GM12878 (cell line): Measurements from ENCODE around the gene WDR38. TPM values are rescaled to one million over a fixed set of nuclear protein-coding genes. Genes with fewer than 3 reads are reported as not detected.

Experiments
- ATAC-seq: fragments of 200-7000 bp; cut with Tn5 transposase; 3 replicates; pipeline ENCODE4 v1.9.1; 2020; ENCODE audit warnings: mild to moderate bottlenecking, moderate library complexity
- BruUV-seq: library from RNA; stranded (reverse); fragments of 400-500 nt; replicated peaks from 2 replicates; lab custom pipeline; 2021; lab: Mats Ljungman, UMichigan
- CTCF ChIA-PET: fragments of 300-600 bp; sonication (Branson Sonifier 250); formaldehyde crosslinking; extraction: SDS; loops from one replicate; lab custom pipeline; 2021; ENCODE audit warnings: inconsistent platforms; lab: Yijun Ruan, JAX
- POLR2A ChIA-PET: fragments of 350-600 bp; formaldehyde crosslinking; extraction: SDS; loops from one replicate; lab custom pipeline; 2021; ENCODE audit warnings: inconsistent platforms; lab: Charles Lee
- RAD21 ChIA-PET: fragments of 300-600 bp; sonication (Branson Sonifier 250); formaldehyde crosslinking; loops from one replicate; lab custom pipeline; 2023; ENCODE audit warnings: antibody characterized with exemption; ENCODE audit not compliant: unreplicated experiment; lab: Charles Lee
- SMC1A ChIA-PET: fragments of 300-600 bp; sonication (Branson Sonifier 250); formaldehyde crosslinking; loops from one replicate; lab custom pipeline; 2023; ENCODE audit not compliant: unreplicated experiment, uncharacterized antibody; lab: Charles Lee
- DNase-seq: peaks from one replicate; pipeline ENCODE4 v3.0.0-alpha.2; 2011; ENCODE audit warnings: low read depth, low spot score
- FAIRE-seq: peaks from 3 replicates; lab custom pipeline; 2011; peaks lifted over from hg19 to GRCh38; lab: Jason Lieb, UNC
- H2AFZ ChIP-seq: 2 replicates; pipeline ENCODE4 v1.6.0; 2011; ENCODE audit warnings: low read depth, low read length, control low read depth; ENCODE audit not compliant: control insufficient read depth
- H3K27ac ChIP-seq: 2 replicates; pipeline ENCODE4 v1.5.1; 2011; ENCODE audit warnings: control low read depth; ENCODE audit not compliant: control insufficient read depth, insufficient read depth
- H3K27me3 ChIP-seq, 2 experiments: replicated peaks in 1 of 2; 2 replicates each; pipeline versions ENCODE4 v1.6.0 to v1.6.1; 2011; ENCODE audit warnings: low read length in 1 of 2; ENCODE audit not compliant: control insufficient read depth in 2 of 2, insufficient read depth in 2 of 2
- H3K36me3 ChIP-seq, 2 experiments: 2 replicates each; pipeline ENCODE4 v1.5.1; 2011; ENCODE audit warnings: low read length in 1 of 2; ENCODE audit not compliant: control insufficient read depth in 2 of 2, insufficient read depth in 2 of 2
- H3K4me1 ChIP-seq: 2 replicates; pipeline ENCODE4 v1.6.1; 2011; ENCODE audit warnings: mild to moderate bottlenecking, low read length, moderate library complexity, mixed read lengths; ENCODE audit not compliant: control insufficient read depth, insufficient read depth
- H3K4me2 ChIP-seq: 2 replicates; pipeline ENCODE4 v1.6.0; 2011; ENCODE audit warnings: control low read depth; ENCODE audit not compliant: control insufficient read depth, insufficient read depth
- H3K4me3 ChIP-seq: fragments of 200-600 bp; sonication (generic); 2 replicates; pipeline ENCODE4 v1.5.1; 2016
- H3K79me2 ChIP-seq: 2 replicates; pipeline ENCODE4 v1.6.0; 2011; ENCODE audit warnings: low read length; ENCODE audit not compliant: control insufficient read depth, insufficient read depth
- H3K9ac ChIP-seq: 2 replicates; pipeline ENCODE4 v1.8.0; 2011; ENCODE audit warnings: low read length, control low read depth, mixed read lengths; ENCODE audit not compliant: control insufficient read depth, insufficient read depth
- H3K9me3 ChIP-seq: replicated peaks from 3 replicates; pipeline ENCODE4 v1.5.1; 2011; ENCODE audit warnings: mild to moderate bottlenecking, low read length; ENCODE audit not compliant: control insufficient read depth, insufficient read depth
- H4K20me1 ChIP-seq: 2 replicates; pipeline ENCODE4 v1.6.0; 2011; ENCODE audit not compliant: control insufficient read depth, insufficient read depth
- CTCF ChIP-seq, 3 experiments: IDR thresholded peaks in 2 of 3; conservative IDR thresholded peaks in 1 of 3; 2 replicates each; pipeline ENCODE4 v1.5.1; 2011; ENCODE audit warnings: low read depth in 3 of 3, low read length in 3 of 3, mild to moderate bottlenecking in 3 of 3, control low read depth in 2 of 3, moderate library complexity in 2 of 3, inconsistent platforms in 1 of 3, mixed read lengths in 1 of 3; ENCODE audit not compliant: control insufficient read depth in 2 of 3, insufficient read depth in 1 of 3; ENCODE audit errors: extremely low read depth in 1 of 3
- GATAD2B ChIP-seq: fragments of 450-650 bp; conservative IDR thresholded peaks from 2 replicates; pipeline ENCODE4 v1.6.1; 2017; ENCODE audit warnings: low read depth, mild to moderate bottlenecking, moderate library complexity
- IKZF1 ChIP-seq: fragments of 450-650 bp; conservative IDR thresholded peaks from 2 replicates; pipeline ENCODE4 v1.6.1; 2017; ENCODE audit warnings: antibody characterized with exemption, mild to moderate bottlenecking
- NFYA ChIP-seq: IDR thresholded peaks from 2 replicates; pipeline ENCODE4 v1.6.1; 2011; ENCODE audit warnings: low read depth, mild to moderate bottlenecking, low read length, improper control_type of control experiment, borderline replicate concordance
- WGBS: methylation state at CpG from one replicate; pipeline ENCODE4 v1.1.6; 2016; ENCODE audit warnings: low lambda C conversion rate; ENCODE audit not compliant: insufficient replicate concordance, insufficient coverage; ENCODE audit errors: missing lambda C conversion rate; 5-methylcytosine and 5-hydroxymethylcytosine counted together
- in situ Hi-C: fragments of 300-500 bp; cut with MboI; formaldehyde crosslinking; loops from 9 replicates; pipeline ENCODE4 v1.14.3; 2018; ENCODE audit warnings: mixed read lengths
- intact Hi-C: fragments of 100-400 bp; cut with micrococcal nuclease; formaldehyde crosslinking; loops from one replicate; pipeline ENCODE4 v1.14.2; 2022; ENCODE audit not compliant: unreplicated experiment
- polyA plus RNA-seq, 11 experiments: library from polyadenylated mRNA; depleted of rRNA in 4 of 11; unstranded in 6 of 11; stranded (reverse) in 5 of 11; fragments of >200 nt; fragmentation: Nextera tagmentation in 4 of 11; fragmentation: Illumina TruSeq in 1 of 11; extraction: Ambion mirVana in 4 of 11; extraction: Trizol in 1 of 11; gene quantifications; 1 replicate in 1 of 11; 2 replicates in 10 of 11; pipeline versions ENCODE4 v1.2.1 to v1.2.3, GENCODE V29; 2011 to 2016; ENCODE audit warnings: inconsistent platforms in 2 of 11, missing spikeins in 2 of 11, low read depth in 1 of 11
- total RNA-seq, 4 experiments: library from RNA; depleted of rRNA in 3 of 4; stranded (reverse); fragments of >200 nt in 3 of 4; fragmentation: Illumina TruSeq in 1 of 4; extraction: Trizol in 1 of 4; gene quantifications; 2 replicates each; pipeline versions ENCODE4 v1.2.1 to v1.2.3, GENCODE V29; 2013 to 2021

Gene WDR38
- total and polyA plus RNA-seq, 10 of the 15 experiments (the other 5 are each of a cell fraction or from before 2014, with no cell fraction given) = not detected

GRCh38 chr9:124839612-124840299 is 13.5 kb upstream of the WDR38 start:
- H3K4me3 ChIP-seq = no peak overlapping the region
- H3K27me3 ChIP-seq = no peaks in the 10 kb centered on the region
- CTCF ChIA-PET = interaction anchor here (0.7 to 26.5 kb wide), 15 partner anchors 9 to 222 kb away, joined by 3 to 575 read pairs (median 4); partner anchors contain the start of genes NR6A1, OLFML2A and WDR38
- SMC1A ChIA-PET = interaction anchor here (1.2 kb wide), 1 partner anchor 13 kb away, joined by 5 read pairs; the partner anchor contains the start of gene WDR38
- BruUV-seq = no TSS peak
- WGBS = 57% methylated on average over 12 of the region's 12 CpGs
- H3K9ac ChIP-seq = no peak overlapping the region
- no peak overlapping the region for H3K4me2 ChIP-seq
- H3K9me3 ChIP-seq = no peaks in the 10 kb centered on the region
- H3K27ac ChIP-seq = no peak overlapping the region
- H3K79me2 ChIP-seq = no peaks in the 10 kb centered on the region
- peak; percentile 7 for FAIRE-seq
- no peaks in the 10 kb centered on the region for H4K20me1 ChIP-seq
- RAD21 ChIA-PET = interaction anchor here (0.7 to 1.8 kb wide), 3 partner anchors 11 to 66 kb away, joined by 3 to 5 read pairs (median 3); partner anchors contain the start of gene WDR38
- no peak for TF ChIP-seq GATAD2B
- TF ChIP-seq IKZF1 = no peak
- peak in 2 of 3 experiments; percentile 35 to 51; a peak in 5 of 6 replicates for TF ChIP-seq CTCF (IDR thresholded peaks at IDR 0.05 in 2 of 3, conservative IDR thresholded peaks at IDR 0.05 in 1 of 3; ENCODE audit: control insufficient read depth in 2 of 3, extremely low read depth in 1 of 3, insufficient read depth in 1 of 3, low read depth in 3 of 3, low read length in 3 of 3)
- no peak for TF ChIP-seq NFYA
- POLR2A ChIA-PET = interaction anchor here (0.9 kb wide), 1 partner anchor 302 kb away, joined by 6 read pairs; no protein-coding TSS in a partner anchor
- intact Hi-C loops (no loop called here), in situ Hi-C loops (no loop called here)
- DNase-seq = no peak
- H3K36me3 ChIP-seq = no peaks in the 10 kb centered on the region
- H3K4me1 ChIP-seq = no peaks in the 10 kb centered on the region
- no peak overlapping the region for H2AFZ ChIP-seq
- peak; percentile 76 for ATAC-seq
